Stimulated activated CD4-positive, alpha-beta T cell treated with anti-CD3 and anti-CD28 coated beads, Interleukin-15, amount 100 ng/mL, for 1 hour (primary cell): ENCODE data around the gene FANCD2OS.
"Not testable (repeated sequence)": the region's sequence is repeated elsewhere in the genome, so short reads cannot be mapped to it uniquely, and the experiment has no call there.

ENCODE experiments used
- DNase-seq, 2 donors: peaks; one replicate each; pipeline ENCODE4 v3.0.0-alpha.2; 2020; ENCODE audit warnings: low read depth in 1 of 2, low spot score in 1 of 2

Gene FANCD2OS

DNA sequence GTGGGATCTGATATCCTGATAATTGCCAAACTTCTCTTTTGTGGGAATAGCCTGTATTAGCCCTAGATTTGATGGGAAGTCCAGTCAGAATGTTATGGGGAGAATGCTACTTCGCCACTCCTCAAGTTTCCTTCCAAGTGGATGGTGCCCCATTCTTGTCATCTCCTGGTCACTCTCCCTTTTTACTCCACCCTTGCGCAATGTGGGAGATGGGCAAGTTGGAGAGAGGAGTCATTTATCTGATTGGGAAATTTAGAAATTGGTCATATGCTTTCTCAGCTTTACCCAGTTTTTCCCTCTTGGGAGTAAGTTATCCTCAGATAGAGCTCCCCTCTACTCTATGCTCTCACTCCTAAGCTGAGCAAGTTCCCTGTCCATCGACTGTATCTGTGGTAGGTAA lies 14.4 kb downstream of the FANCD2OS start:
- DNase-seq, result no peak

DNA sequence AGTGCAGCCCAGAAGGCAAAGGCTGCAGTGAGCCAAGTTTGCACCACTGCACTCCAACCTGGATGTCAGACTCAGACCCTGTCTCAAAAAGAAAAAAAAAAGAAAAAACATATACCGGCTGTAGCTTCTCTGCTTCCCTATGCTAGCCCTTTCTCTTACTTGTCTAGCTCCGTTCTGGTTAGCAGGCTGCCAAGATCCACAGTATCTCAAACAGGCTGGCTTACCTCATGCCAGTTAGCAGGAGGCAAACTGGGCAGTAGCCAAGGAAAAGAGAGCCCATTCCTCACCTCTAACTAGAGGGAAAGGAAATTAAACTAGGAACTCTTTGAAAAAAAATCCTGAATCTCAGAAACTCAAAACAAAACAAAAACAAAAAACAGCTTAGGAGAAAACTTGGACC lies 16.7 kb downstream of the FANCD2OS start:
- not testable (repeated sequence) for DNase-seq

DNA sequence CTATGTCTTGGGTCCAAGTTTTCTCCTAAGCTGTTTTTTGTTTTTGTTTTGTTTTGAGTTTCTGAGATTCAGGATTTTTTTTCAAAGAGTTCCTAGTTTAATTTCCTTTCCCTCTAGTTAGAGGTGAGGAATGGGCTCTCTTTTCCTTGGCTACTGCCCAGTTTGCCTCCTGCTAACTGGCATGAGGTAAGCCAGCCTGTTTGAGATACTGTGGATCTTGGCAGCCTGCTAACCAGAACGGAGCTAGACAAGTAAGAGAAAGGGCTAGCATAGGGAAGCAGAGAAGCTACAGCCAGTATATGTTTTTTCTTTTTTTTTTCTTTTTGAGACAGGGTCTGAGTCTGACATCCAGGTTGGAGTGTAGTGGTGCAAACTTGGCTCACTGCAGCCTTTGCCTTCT lies 17.3 kb downstream of the FANCD2OS start:
- not testable (repeated sequence) for DNase-seq

GRCh38 chr3:10090179-10090578 lies 17.9 kb downstream of the FANCD2OS start:
- DNase-seq, result no peak

GRCh38 chr3:10088256-10088655 lies 19.8 kb downstream of the FANCD2OS start:
- DNase-seq, result no peak

DNA sequence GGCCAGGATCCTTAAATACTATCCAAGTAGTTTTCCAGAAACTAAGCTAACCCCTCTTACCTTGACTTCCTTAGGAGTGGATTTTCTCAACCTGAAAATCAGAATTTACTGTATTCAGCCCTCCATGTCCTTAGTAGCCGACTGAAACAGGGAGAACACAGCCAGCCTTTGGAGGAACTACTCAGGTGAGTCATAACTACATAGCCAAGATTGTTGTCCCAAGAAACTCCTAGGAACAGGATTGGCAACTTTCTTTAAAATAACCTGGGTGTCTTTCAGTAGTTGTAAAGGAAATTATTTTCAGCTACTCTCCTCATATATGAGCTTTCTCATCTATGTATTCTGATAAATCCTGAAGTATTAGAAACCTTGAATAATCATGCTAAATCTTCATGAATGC lies 22.3 kb downstream of the FANCD2OS start:
- DNase-seq, result no peak

DNA sequence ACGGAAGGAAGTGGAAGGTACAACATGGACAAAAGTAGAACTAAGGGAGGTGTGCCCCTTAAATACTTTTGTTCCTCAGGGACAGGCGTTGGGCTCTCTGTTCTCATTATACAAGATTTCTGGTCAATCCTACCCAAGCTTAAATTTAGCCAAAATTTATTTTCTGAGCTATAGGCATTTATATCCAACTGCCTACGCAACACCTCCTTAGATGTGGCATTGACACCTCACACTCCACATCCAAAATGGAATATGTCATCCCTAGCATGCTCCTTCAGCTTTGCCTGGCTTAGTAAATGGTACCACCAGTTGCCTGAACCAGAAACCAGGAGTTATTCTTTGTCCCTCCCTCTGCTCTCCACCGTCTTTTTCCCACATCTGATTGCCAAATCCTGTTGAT lies 26.2 kb downstream of the FANCD2OS start:
- no peak for DNase-seq

DNA sequence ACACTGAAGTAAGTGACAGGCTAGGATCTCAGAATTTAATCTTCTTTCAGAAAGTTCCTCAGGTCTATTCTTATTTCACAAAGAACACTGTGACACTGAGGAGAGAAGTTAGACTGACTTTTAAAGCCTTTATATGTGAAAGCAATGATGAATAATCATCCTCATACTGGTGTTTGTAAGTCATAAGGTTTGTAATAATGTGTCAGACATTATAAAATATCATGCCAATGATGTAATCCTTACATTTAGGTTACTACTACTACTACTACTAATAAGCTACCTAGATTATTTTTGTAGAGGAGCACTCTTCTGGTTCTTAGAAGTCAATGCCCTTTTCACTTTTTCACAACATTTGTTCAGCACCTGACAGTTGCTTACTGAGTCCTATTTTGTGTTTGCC lies 33.4 kb downstream of the FANCD2OS start:
- no peak for DNase-seq

DNA sequence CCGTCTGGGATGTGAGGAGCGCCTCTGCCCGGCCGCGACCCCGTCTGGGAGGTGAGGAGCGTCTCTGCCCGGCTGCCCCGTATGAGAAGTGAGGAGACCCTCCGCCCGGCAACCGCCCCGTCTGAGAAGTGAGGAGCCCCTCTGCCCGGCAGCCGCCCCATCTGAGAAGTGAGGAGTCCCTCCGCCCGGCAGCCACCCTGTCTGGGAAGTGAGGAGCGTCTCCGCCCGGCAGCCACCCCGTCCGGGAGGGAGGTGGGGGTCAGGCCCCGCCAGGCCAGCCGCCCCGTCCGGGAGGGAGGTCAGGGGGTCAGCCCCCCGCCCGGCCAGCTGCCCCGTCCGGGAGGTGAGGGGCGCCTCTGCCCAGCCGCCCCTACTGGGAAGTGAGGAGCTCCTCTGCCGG lies 38.0 kb downstream of the FANCD2OS start:
- not testable (repeated sequence) for DNase-seq

- DNase-seq, result no peak
Measured at GRCh38 chr3:10055097-10055496, 53.0 kb downstream of the FANCD2OS start.
